Activated CD8-positive, alpha-beta memory T cell treated with anti-CD3 and anti-CD28 coated beads for 36 hours (primary cell): ENCODE results near the gene C22orf31. TPM values are rescaled to one million over a fixed set of nuclear protein-coding genes. Genes with fewer than 3 reads are reported as not detected.
"Not testable (repeated sequence)": the region's sequence is repeated elsewhere in the genome, so short reads cannot be mapped to it uniquely, and the experiment has no call there.

Source experiments
- CTCF ChIA-PET: fragments of 350-600 bp; sonication (Branson Sonifier 250); formaldehyde crosslinking; loops from one replicate; lab custom pipeline; 2021; ENCODE audit warnings: antibody characterized with exemption; lab: Charles Lee
- POLR2A ChIA-PET: fragments of 350-600 bp; sonication (Branson Sonifier 250); formaldehyde crosslinking; loops from one replicate; lab custom pipeline; 2021; ENCODE audit warnings: antibody characterized with exemption; lab: Charles Lee
- total RNA-seq, 2 experiments: library from RNA; stranded (reverse); gene quantifications; one replicate each; pipeline ENCODE4 v1.2.3, GENCODE V29; 2021

C22orf31 gene
- not detected for total RNA-seq

- POLR2A ChIA-PET, result no interaction called here
Measured at GRCh38 chr22:29061773-29062172, at the start of gene C22orf31. Gene C22orf31, minus strand, starts transcription at chr22:29061831. Its CDS starts 39 bp downstream, at chr22:29061792.

GRCh38 chr22:29110946-29111345 is 49.3 kb upstream of the C22orf31 start:
- ChIA-PET CTCF (no interaction called here), POLR2A (no interaction called here)

More at GRCh38 chr22:29061773-29062172, at the start of gene C22orf31:
- CTCF ChIA-PET, result no interaction called here

DNA sequence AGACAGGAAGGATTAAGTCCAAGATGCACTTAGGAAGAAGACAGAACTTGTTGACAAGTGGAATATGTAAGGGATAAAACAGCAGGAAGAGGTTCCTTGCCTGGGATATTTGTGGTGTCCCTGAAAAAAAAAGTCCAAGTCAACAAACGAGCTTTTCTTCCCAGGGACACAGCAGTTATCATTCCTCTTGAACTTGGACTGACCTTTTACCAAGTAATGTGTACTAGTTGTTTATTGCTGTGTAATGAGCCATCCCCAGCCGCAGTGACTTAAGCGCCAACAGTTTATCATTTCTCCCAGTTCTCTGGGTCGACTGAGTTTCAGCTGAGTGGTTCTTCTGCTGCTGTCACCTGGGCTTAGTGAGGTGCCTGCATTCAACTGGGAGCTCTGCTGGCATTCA is 48.2 kb upstream of the C22orf31 start:
- POLR2A ChIA-PET, result no interaction called here
- CTCF ChIA-PET, result no interaction called here

DNA sequence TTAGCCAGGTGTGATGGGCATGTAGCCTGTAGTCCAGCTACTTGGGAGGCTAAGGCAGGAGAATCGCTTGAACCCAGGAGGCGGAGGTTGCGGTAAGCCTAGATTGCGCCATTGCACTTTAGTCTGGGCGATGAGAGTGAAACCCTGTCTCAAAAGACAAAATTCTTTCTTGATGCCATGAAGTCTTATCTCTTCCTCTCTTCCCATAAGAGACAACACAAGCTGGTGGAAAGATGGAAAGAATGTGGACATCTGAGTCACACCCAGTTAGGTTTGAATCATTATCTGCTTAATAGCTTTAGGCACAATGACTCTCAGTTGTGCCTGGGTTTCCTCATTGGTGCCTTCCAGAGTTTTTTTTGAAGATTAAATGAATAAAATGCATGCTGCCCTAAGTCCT is 46.5 kb upstream of the C22orf31 start:
- POLR2A ChIA-PET, result no interaction called here

GRCh38 chr22:29106839-29107238 is 45.2 kb upstream of the C22orf31 start:
- POLR2A ChIA-PET, result no interaction called here
- CTCF ChIA-PET, result interaction anchor here (0.6 to 1.3 kb wide), 2 partner anchors 99 to 139 kb away, joined by 3 read pairs; no protein-coding TSS in a partner anchor

More for the DNA sequence above, 46.5 kb upstream of the C22orf31 start:
- CTCF ChIA-PET, result no interaction called here

- ChIA-PET CTCF (no interaction called here), POLR2A (no interaction called here)
Measured at GRCh38 chr22:29105468-29105867, 43.8 kb upstream of the C22orf31 start.

DNA sequence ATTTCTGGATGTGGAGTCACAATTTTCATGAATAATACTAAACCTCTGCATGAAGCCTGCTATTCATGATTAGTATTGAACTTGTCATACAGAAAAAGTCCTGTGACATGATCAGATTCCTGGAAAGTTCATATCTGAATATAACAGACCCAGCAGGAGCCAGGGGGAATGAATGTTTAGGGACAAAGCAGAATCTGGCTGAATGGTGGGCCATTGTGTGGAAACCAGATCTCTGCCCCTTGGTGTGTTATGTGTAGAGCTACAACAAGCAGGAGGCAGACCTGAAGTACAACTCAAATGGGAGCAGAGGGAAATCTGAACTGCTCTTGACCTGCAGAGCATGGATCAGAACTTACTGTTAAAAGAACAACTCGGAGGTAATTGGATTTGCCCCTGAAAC is 41.5 kb upstream of the C22orf31 start:
- ChIA-PET POLR2A (no interaction called here), CTCF (no interaction called here)

GRCh38 chr22:29102300-29102699 is 40.7 kb upstream of the C22orf31 start:
- CTCF ChIA-PET, result no interaction called here
- POLR2A ChIA-PET, result no interaction called here

- CTCF ChIA-PET, result no interaction called here
Measured at GRCh38 chr22:29098296-29098695, 36.7 kb upstream of the C22orf31 start.

GRCh38 chr22:29096736-29097669 is 35.4 kb upstream of the C22orf31 start:
- ChIA-PET CTCF (no interaction called here), POLR2A (no interaction called here)

More at GRCh38 chr22:29098296-29098695, 36.7 kb upstream of the C22orf31 start:
- POLR2A ChIA-PET, result no interaction called here

DNA sequence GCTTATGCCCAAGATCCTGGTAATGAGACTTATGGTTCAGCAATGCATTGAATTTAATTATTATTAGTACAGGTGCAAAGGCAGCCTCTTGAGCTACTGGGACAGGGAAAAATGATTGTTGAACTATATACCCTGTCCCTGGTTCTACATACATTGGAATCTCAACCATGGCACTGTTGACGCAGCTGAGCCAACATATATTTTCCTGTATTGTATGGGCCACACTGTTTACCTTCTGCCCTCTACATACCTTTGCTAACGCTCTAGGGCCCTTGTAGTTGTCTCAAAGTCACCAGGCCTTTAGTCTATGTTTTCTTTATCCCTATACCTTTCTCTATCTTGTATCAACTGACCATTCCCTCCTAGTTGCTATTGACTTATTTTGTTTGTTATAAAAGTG is 33.8 kb upstream of the C22orf31 start:
- ChIA-PET POLR2A (no interaction called here), CTCF (no interaction called here)

- POLR2A ChIA-PET, result interaction anchor here (0.6 kb wide), 1 partner anchor 1875 kb away, joined by 3 read pairs; the partner anchor contains the start of gene TUG1
- CTCF ChIA-PET, result interaction anchor here (0.7 kb wide), 1 partner anchor 502 kb away, joined by 3 read pairs; no protein-coding TSS in a partner anchor
Measured at GRCh38 chr22:29093501-29094300, 32.1 kb upstream of the C22orf31 start.

DNA sequence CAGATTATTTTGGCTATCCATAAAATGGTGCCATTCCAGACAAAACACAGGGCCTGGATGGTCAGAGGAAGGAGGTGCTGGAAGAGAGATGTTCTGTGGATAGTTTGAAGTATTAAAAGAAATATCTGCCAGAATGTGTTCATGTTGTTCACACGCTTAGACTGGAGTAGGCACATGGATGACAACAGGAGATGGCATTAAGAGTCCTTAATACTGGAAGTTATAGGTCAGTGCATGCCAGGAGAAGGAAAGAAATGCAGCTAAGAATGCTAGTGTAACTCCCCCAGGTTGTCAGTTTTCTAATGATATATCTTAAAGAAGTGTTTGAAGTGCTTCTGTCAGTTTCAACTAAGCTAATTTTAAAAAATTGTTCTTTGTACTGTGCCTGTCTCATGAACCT is 31.4 kb upstream of the C22orf31 start:
- ChIA-PET CTCF (no interaction called here), POLR2A (no interaction called here)

- ChIA-PET CTCF (no interaction called here), POLR2A (no interaction called here)
Measured at GRCh38 chr22:29092243-29092642, 30.6 kb upstream of the C22orf31 start.

DNA sequence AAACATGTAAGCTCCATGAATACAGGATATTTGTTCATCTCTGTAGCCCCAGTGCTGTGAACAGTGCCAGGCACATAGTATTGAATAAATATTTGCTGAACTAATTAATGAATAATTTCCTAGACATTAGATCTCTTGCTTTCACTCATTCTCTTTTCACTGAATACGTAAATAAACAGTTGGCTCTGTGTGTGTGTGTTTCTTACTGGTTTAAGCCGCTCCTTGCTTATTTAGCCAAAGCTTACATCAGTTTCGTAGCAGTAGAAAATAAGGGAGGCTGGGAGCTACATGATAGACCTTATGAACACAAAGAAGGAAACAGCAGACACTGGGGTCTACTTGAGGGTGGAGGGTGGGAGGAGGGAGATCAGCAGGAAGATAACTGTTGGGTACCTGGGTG is 28.4 kb upstream of the C22orf31 start:
- POLR2A ChIA-PET, result no interaction called here
- CTCF ChIA-PET, result no interaction called here

GRCh38 chr22:29089507-29089906 is 27.9 kb upstream of the C22orf31 start:
- POLR2A ChIA-PET, result no interaction called here
- CTCF ChIA-PET, result no interaction called here

GRCh38 chr22:29088809-29089208 is 27.2 kb upstream of the C22orf31 start:
- POLR2A ChIA-PET, result no interaction called here
- CTCF ChIA-PET, result no interaction called here

GRCh38 chr22:29087012-29087411 is 25.4 kb upstream of the C22orf31 start:
- CTCF ChIA-PET, result no interaction called here
- POLR2A ChIA-PET, result no interaction called here

- ChIA-PET CTCF (no interaction called here), POLR2A (no interaction called here)
Measured at GRCh38 chr22:29083933-29084591, 22.4 kb upstream of the C22orf31 start.

- CTCF ChIA-PET, POLR2A ChIA-PET: not testable (repeated sequence)
Measured at GRCh38 chr22:29083576-29083932, 21.9 kb upstream of the C22orf31 start.
